Colonic mucosa (tissue), 4 donors: ENCODE measurements around the gene FNDC3A. TPM values are rescaled to one million over a fixed set of nuclear protein-coding genes. Genes with fewer than 3 reads are reported as not detected.

Experiments
- DNase-seq: peaks from one replicate; pipeline ENCODE4 v3.0.0-alpha.2; 2020
- H3K27ac ChIP-seq: fragments of 200-600 bp; one replicate; pipeline ENCODE4 v1.8.0; 2021
- H3K27me3 ChIP-seq: fragments of 200-600 bp; one replicate; pipeline ENCODE4 v1.8.0; 2021
- H3K36me3 ChIP-seq: fragments of 200-600 bp; one replicate; pipeline ENCODE4 v1.8.0; 2021
- H3K4me1 ChIP-seq: fragments of 200-600 bp; one replicate; pipeline ENCODE4 v1.8.0; 2021; ENCODE audit warnings: mild to moderate bottlenecking
- H3K4me3 ChIP-seq: fragments of 200-600 bp; one replicate; pipeline ENCODE4 v1.8.0; 2021
- H3K9ac ChIP-seq, 2 donors: one replicate each; pipeline ENCODE4 v1.7.0; 2013; ENCODE audit warnings: control low read depth in 2 of 2, low read depth in 2 of 2, low read length in 2 of 2
- H3K9me3 ChIP-seq: fragments of 200-600 bp; one replicate; pipeline ENCODE4 v1.8.0; 2021
- CTCF ChIP-seq: fragments of 200-600 bp; IDR thresholded peaks from one replicate; pipeline ENCODE4 v1.8.0; 2022; ENCODE audit warnings: antibody characterized with exemption, mild to moderate bottlenecking
- intact Hi-C: fragments of 100-400 bp; cut with DNase I; formaldehyde crosslinking; loops from one replicate; pipeline ENCODE4 v1.14.1; 2022
- total RNA-seq, 2 donors: library from RNA; stranded (reverse); fragmentation: NEBNext Ultra II Directional in 1 of 2; extraction: Animal tissue kit (Norgen Biotek cat#: 25700) in 1 of 2; gene quantifications; one replicate each; pipeline ENCODE4 v1.2.1, GENCODE V29; 2021
- donor health status: healthy.
- donor health status: DM: no; HTN: no; CAD: no.
- donor health status: DM: no; HTN: no; CAD: no.

The FNDC3A gene
- total RNA-seq, 2 donors from 2014 or later: 33.9 to 55.3 TPM

GRCh38 chr13:49190901-49191300 lies 215.2 kb downstream of the FNDC3A start:
- no peak for DNase-seq
- no peaks in the 10 kb centered on the region for H3K9me3 ChIP-seq
- H3K27ac ChIP-seq: no peak overlapping the region
- intact Hi-C loops: no loop called here
- no peaks in the 10 kb centered on the region for H3K36me3 ChIP-seq
- no peak overlapping the region for H3K9ac ChIP-seq
- H3K4me3 ChIP-seq: no peak overlapping the region
- H3K27me3 ChIP-seq: no peaks in the 10 kb centered on the region
- H3K4me1 ChIP-seq: no peaks in the 10 kb centered on the region
- no peak for TF ChIP-seq CTCF

- no peaks in the 10 kb centered on the region for H3K27me3 ChIP-seq
- no peaks in the 10 kb centered on the region for H3K9me3 ChIP-seq
- TF ChIP-seq CTCF: no peak
- no peak overlapping the region for H3K9ac ChIP-seq
- H3K4me1 ChIP-seq: no peaks in the 10 kb centered on the region
- H3K36me3 ChIP-seq: no peaks in the 10 kb centered on the region
- H3K27ac ChIP-seq: no peak overlapping the region
- intact Hi-C loops: no loop called here
- H3K4me3 ChIP-seq: no peak overlapping the region
- no peak for DNase-seq
Observed at GRCh38 chr13:49206641-49207040, 230.9 kb downstream of the FNDC3A start.

GRCh38 chr13:49208619-49209018 lies 232.9 kb downstream of the FNDC3A start:
- DNase-seq: no peak
- no peak overlapping the region for H3K27ac ChIP-seq
- H3K4me3 ChIP-seq: no peak overlapping the region
- H3K36me3 ChIP-seq: no peaks in the 10 kb centered on the region
- H3K9me3 ChIP-seq: no peaks in the 10 kb centered on the region
- no peaks in the 10 kb centered on the region for H3K27me3 ChIP-seq
- no peak overlapping the region for H3K9ac ChIP-seq
- intact Hi-C loops: no loop called here
- no peak for TF ChIP-seq CTCF
- no peaks in the 10 kb centered on the region for H3K4me1 ChIP-seq

- Histone ChIP-seq H3K9me3 (no peaks in the 10 kb centered on the region), H3K4me3 (no peak overlapping the region), H3K27me3 (no peaks in the 10 kb centered on the region), H3K9ac (no peak overlapping the region), H3K27ac (no peak overlapping the region), H3K4me1 (no peaks in the 10 kb centered on the region), H3K36me3 (no peaks in the 10 kb centered on the region)
- TF ChIP-seq CTCF: no peak
- DNase-seq: no peak
- intact Hi-C loops: no loop called here
Observed at GRCh38 chr13:49210114-49210513, 234.4 kb downstream of the FNDC3A start.

GRCh38 chr13:49210669-49211068 lies 235.0 kb downstream of the FNDC3A start:
- Histone ChIP-seq H3K9ac (no peak overlapping the region), H3K4me1 (no peaks in the 10 kb centered on the region), H3K36me3 (no peaks in the 10 kb centered on the region), H3K4me3 (no peak overlapping the region), H3K9me3 (no peaks in the 10 kb centered on the region), H3K27me3 (no peaks in the 10 kb centered on the region), H3K27ac (no peak overlapping the region)
- DNase-seq: no peak
- intact Hi-C loops: no loop called here
- no peak for TF ChIP-seq CTCF

- no peak for DNase-seq
Observed at GRCh38 chr13:49213539-49213938, 237.8 kb downstream of the FNDC3A start.

More at GRCh38 chr13:49213539-49213938, 237.8 kb downstream of the FNDC3A start:
- Histone ChIP-seq H3K9me3 (no peaks in the 10 kb centered on the region), H3K27ac (no peak overlapping the region), H3K4me1 (no peaks in the 10 kb centered on the region), H3K4me3 (no peak overlapping the region), H3K36me3 (no peaks in the 10 kb centered on the region), H3K9ac (no peak overlapping the region), H3K27me3 (no peaks in the 10 kb centered on the region)
- no peak for TF ChIP-seq CTCF
- intact Hi-C loops: no loop called here
